ENCODE results near the gene C5AR1.

DNA sequence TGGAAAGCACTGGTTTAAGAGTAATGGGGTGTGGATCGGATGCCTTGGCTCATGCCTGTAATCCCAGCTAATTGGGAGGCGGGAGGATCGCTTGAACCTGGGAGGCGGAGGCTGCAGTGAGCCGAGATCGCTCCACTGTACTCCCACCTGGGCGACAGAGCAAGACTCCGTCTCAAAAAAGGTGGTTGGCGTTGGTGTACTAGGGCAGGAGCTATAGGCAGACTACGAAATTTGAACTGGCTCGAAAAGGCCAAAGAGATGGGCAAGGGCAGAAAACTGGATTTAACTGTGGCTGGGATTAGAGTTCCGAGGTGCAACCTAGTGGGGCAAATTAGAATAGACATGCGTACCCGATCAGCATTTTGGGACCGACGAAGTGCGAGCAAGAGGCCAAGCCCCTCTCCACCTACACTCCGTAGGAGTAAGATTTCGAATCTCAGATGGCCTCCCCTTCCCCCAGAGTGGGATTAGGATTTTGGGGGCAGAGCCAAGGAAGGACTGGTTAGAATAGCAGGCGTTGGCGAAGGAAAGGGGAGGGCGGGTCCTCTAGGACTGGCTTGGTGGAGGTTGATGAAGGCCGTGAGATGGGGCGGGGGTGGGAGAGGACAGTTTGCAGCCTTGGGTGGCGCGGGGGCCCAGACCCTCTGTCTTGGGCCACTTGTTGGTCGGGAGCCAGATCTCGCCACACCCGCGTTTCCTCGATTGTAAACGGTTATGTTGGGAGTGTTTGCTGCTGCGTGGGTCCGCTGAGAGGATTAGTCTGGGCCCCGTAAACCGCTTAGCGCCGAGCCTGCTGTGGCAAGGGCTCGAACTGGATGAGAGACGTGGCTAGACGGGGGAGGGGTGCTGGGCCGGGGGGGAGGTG lies 37.0 kb upstream of the C5AR1 start:
- TF ChIP-seq, protein P1, sequence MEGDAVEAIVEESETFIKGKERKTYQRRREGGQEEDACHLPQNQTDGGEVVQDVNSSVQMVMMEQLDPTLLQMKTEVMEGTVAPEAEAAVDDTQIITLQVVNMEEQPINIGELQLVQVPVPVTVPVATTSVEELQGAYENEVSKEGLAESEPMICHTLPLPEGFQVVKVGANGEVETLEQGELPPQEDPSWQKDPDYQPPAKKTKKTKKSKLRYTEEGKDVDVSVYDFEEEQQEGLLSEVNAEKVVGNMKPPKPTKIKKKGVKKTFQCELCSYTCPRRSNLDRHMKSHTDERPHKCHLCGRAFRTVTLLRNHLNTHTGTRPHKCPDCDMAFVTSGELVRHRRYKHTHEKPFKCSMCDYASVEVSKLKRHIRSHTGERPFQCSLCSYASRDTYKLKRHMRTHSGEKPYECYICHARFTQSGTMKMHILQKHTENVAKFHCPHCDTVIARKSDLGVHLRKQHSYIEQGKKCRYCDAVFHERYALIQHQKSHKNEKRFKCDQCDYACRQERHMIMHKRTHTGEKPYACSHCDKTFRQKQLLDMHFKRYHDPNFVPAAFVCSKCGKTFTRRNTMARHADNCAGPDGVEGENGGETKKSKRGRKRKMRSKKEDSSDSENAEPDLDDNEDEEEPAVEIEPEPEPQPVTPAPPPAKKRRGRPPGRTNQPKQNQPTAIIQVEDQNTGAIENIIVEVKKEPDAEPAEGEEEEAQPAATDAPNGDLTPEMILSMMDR (IDR thresholded peaks at IDR 0.05; ENCODE audit: insufficient read depth, low read length) = no peak
- TF ChIP-seq POLR2AphosphoS5 (IDR thresholded peaks at IDR 0.05; ENCODE audit: low read depth) = no peak
- TF ChIP-seq, protein P2, sequence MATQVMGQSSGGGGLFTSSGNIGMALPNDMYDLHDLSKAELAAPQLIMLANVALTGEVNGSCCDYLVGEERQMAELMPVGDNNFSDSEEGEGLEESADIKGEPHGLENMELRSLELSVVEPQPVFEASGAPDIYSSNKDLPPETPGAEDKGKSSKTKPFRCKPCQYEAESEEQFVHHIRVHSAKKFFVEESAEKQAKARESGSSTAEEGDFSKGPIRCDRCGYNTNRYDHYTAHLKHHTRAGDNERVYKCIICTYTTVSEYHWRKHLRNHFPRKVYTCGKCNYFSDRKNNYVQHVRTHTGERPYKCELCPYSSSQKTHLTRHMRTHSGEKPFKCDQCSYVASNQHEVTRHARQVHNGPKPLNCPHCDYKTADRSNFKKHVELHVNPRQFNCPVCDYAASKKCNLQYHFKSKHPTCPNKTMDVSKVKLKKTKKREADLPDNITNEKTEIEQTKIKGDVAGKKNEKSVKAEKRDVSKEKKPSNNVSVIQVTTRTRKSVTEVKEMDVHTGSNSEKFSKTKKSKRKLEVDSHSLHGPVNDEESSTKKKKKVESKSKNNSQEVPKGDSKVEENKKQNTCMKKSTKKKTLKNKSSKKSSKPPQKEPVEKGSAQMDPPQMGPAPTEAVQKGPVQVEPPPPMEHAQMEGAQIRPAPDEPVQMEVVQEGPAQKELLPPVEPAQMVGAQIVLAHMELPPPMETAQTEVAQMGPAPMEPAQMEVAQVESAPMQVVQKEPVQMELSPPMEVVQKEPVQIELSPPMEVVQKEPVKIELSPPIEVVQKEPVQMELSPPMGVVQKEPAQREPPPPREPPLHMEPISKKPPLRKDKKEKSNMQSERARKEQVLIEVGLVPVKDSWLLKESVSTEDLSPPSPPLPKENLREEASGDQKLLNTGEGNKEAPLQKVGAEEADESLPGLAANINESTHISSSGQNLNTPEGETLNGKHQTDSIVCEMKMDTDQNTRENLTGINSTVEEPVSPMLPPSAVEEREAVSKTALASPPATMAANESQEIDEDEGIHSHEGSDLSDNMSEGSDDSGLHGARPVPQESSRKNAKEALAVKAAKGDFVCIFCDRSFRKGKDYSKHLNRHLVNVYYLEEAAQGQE (IDR thresholded peaks at IDR 0.05; ENCODE audit: insufficient replicate concordance, low read depth) = no peak
- no peak for TF ChIP-seq SPI1 (IDR thresholded peaks at IDR 0.05; ENCODE audit: borderline replicate concordance, low read depth)
